Measurements from ENCODE around the gene TACR2.

The TACR2 gene

GRCh38 chr10:69419096-69419743, 2.5 kb upstream of the TACR2 start:
- no peak for DNase-seq (ENCODE audit: low read depth in 2 of 2)

- DNase-seq (ENCODE audit: low read depth in 2 of 2) = no peak
Measured at GRCh38 chr10:69418052-69418752, 1.5 kb upstream of the TACR2 start.

- no peak for DNase-seq (ENCODE audit: low read depth in 2 of 2)
Measured at GRCh38 chr10:69417542-69417941, 824 bp upstream of the TACR2 start.

- no peak for DNase-seq (ENCODE audit: low read depth in 2 of 2)
Measured at GRCh38 chr10:69415951-69416350, 767 bp downstream of the TACR2 start.

GRCh38 chr10:69415049-69415448, 1.7 kb downstream of the TACR2 start:
- no peak for DNase-seq (ENCODE audit: low read depth in 2 of 2)

GRCh38 chr10:69414036-69415018, 2.4 kb downstream of the TACR2 start:
- no peak for DNase-seq (ENCODE audit: low read depth in 2 of 2)

- peak; percentile 26 to 36 for DNase-seq (ENCODE audit: low read depth in 2 of 2)
Measured at GRCh38 chr10:69413221-69413865, 3.4 kb downstream of the TACR2 start.

- DNase-seq (ENCODE audit: low read depth in 2 of 2) = no peak
Measured at GRCh38 chr10:69412232-69412790, 4.4 kb downstream of the TACR2 start.

- DNase-seq (ENCODE audit: low read depth in 2 of 2) = no peak
Measured at GRCh38 chr10:69411476-69411875, 5.2 kb downstream of the TACR2 start.

- no peak for DNase-seq (ENCODE audit: low read depth in 2 of 2)
Measured at GRCh38 chr10:69410487-69410886, 6.2 kb downstream of the TACR2 start.

- no peak for DNase-seq (ENCODE audit: low read depth in 2 of 2)
Measured at GRCh38 chr10:69409968-69410367, 6.8 kb downstream of the TACR2 start.

- DNase-seq (ENCODE audit: low read depth in 2 of 2) = no peak
Measured at GRCh38 chr10:69409176-69409495, 7.6 kb downstream of the TACR2 start.

- peak; percentile 80 to 86 for DNase-seq (ENCODE audit: low read depth in 2 of 2)
Measured at GRCh38 chr10:69408318-69409175, 8.2 kb downstream of the TACR2 start.

- DNase-seq (ENCODE audit: low read depth in 2 of 2) = no peak
Measured at GRCh38 chr10:69407621-69408301, 9.0 kb downstream of the TACR2 start.

GRCh38 chr10:69406816-69407580, 9.7 kb downstream of the TACR2 start:
- no peak for DNase-seq (ENCODE audit: low read depth in 2 of 2)

- DNase-seq (ENCODE audit: low read depth in 2 of 2) = no peak
Measured at GRCh38 chr10:69406302-69406811, 10.4 kb downstream of the TACR2 start.

GRCh38 chr10:69405221-69405620, 11.5 kb downstream of the TACR2 start:
- no peak for DNase-seq (ENCODE audit: low read depth in 2 of 2)

GRCh38 chr10:69404786-69405185, 11.9 kb downstream of the TACR2 start:
- no peak for DNase-seq (ENCODE audit: low read depth in 2 of 2)

- no peak for DNase-seq (ENCODE audit: low read depth in 2 of 2)
Measured at GRCh38 chr10:69403519-69403918, 13.2 kb downstream of the TACR2 start.

Data from fibroblast of skin of left biceps (primary cell).